ENCODE measurements around the gene IQSEC3.

The IQSEC3 gene

GRCh38 chr12:138898-139534, 72.4 kb downstream of the IQSEC3 start:
- in situ Hi-C loops (cut with MboI; ENCODE audit: low pct_unique_long_range_greater_than_20kb, low sequenced_read_pairs, unreplicated experiment): no loop called here
- no peak for TF ChIP-seq CTCF (IDR thresholded peaks at IDR 0.05; ENCODE audit: extremely low read depth, insufficient read depth, missing control alignments)
- no peak for DNase-seq (ENCODE audit: low spot score)

- in situ Hi-C loops (cut with MboI; ENCODE audit: low pct_unique_long_range_greater_than_20kb, low sequenced_read_pairs, unreplicated experiment): no loop called here
- no peak for DNase-seq (ENCODE audit: low spot score)
- TF ChIP-seq CTCF (IDR thresholded peaks at IDR 0.05; ENCODE audit: extremely low read depth, insufficient read depth, missing control alignments): no peak
Measured at GRCh38 chr12:139585-139984, 73.0 kb downstream of the IQSEC3 start.

- no peak for TF ChIP-seq CTCF (IDR thresholded peaks at IDR 0.05; ENCODE audit: extremely low read depth, insufficient read depth, missing control alignments)
- in situ Hi-C loops (cut with MboI; ENCODE audit: low pct_unique_long_range_greater_than_20kb, low sequenced_read_pairs, unreplicated experiment): no loop called here
- no peak for DNase-seq (ENCODE audit: low spot score)
Measured at GRCh38 chr12:140162-140561, 73.6 kb downstream of the IQSEC3 start.

GRCh38 chr12:143964-144649, 77.5 kb downstream of the IQSEC3 start:
- in situ Hi-C loops (cut with MboI; ENCODE audit: low pct_unique_long_range_greater_than_20kb, low sequenced_read_pairs, unreplicated experiment): no loop called here
- TF ChIP-seq CTCF (IDR thresholded peaks at IDR 0.05; ENCODE audit: extremely low read depth, insufficient read depth, missing control alignments): no peak
- no peak for DNase-seq (ENCODE audit: low spot score)

- DNase-seq (ENCODE audit: low spot score): no peak
- no peak for TF ChIP-seq CTCF (IDR thresholded peaks at IDR 0.05; ENCODE audit: extremely low read depth, insufficient read depth, missing control alignments)
- in situ Hi-C loops (cut with MboI; ENCODE audit: low pct_unique_long_range_greater_than_20kb, low sequenced_read_pairs, unreplicated experiment): no loop called here
Measured at GRCh38 chr12:144650-145284, 78.2 kb downstream of the IQSEC3 start.

GRCh38 chr12:145369-145960, 78.9 kb downstream of the IQSEC3 start:
- in situ Hi-C loops (cut with MboI; ENCODE audit: low pct_unique_long_range_greater_than_20kb, low sequenced_read_pairs, unreplicated experiment): no loop called here
- no peak for TF ChIP-seq CTCF (IDR thresholded peaks at IDR 0.05; ENCODE audit: extremely low read depth, insufficient read depth, missing control alignments)
- DNase-seq (ENCODE audit: low spot score): no peak

Measured in GM13977 (cell line).